H1 (cell line): Measurements from ENCODE around the gene VAPB. TPM values are rescaled to one million over a fixed set of nuclear protein-coding genes. Genes with fewer than 3 reads are reported as not detected.
A peak's percentile ranks its signal among the peaks of the same experiment; 100 is the strongest.

Experiments
- CTCF ChIA-PET: fragments of 300-600 bp; sonication (Branson Sonifier 250); formaldehyde crosslinking; loops from one replicate; lab custom pipeline; 2021; ENCODE audit not compliant: partially characterized antibody; lab: Charles Lee
- POLR2A ChIA-PET: fragments of 300-600 bp; sonication (Branson Sonifier 250); formaldehyde crosslinking; loops from one replicate; lab custom pipeline; 2021; ENCODE audit warnings: inconsistent platforms; ENCODE audit not compliant: partially characterized antibody; lab: Charles Lee
- DNase-seq, 2 experiments: peaks; one replicate each; pipeline versions ENCODE4 v3.0.0 to v3.0.0-alpha.2; 2010 to 2022; ENCODE audit warnings: low spot score in 2 of 2, low read depth in 1 of 2, mixed read lengths in 1 of 2
- FAIRE-seq: peaks from 2 replicates; lab custom pipeline; 2011; peaks lifted over from hg19 to GRCh38; lab: Jason Lieb, UNC
- H2AFZ ChIP-seq: 2 replicates; pipeline ENCODE4 v1.8.1; 2012; ENCODE audit warnings: low read length, inconsistent platforms
- H2AK5ac ChIP-seq: 2 replicates; pipeline ENCODE4 v1.6.1; 2013; ENCODE audit warnings: low read depth, low read length
- H2BK120ac ChIP-seq: replicated peaks from 2 replicates; pipeline ENCODE3; 2013; ENCODE audit warnings: low read depth, low read length, inconsistent platforms
- H2BK12ac ChIP-seq: 2 replicates; pipeline ENCODE4 v1.6.1; 2013; ENCODE audit warnings: low read depth, low read length
- H2BK15ac ChIP-seq: 2 replicates; pipeline ENCODE4 v1.6.1; 2013; ENCODE audit warnings: low read length
- H2BK20ac ChIP-seq: 2 replicates; pipeline ENCODE4 v1.6.1; 2013; ENCODE audit warnings: low read length
- H2BK5ac ChIP-seq: 2 replicates; pipeline ENCODE4 v1.6.1; 2013; ENCODE audit warnings: low read depth, low read length
- H3K14ac ChIP-seq: 2 replicates; pipeline ENCODE4 v1.6.1; 2013; ENCODE audit warnings: inconsistent platforms; ENCODE audit not compliant: insufficient read length
- H3K18ac ChIP-seq: 2 replicates; pipeline ENCODE4 v1.6.1; 2013; ENCODE audit warnings: low read length; ENCODE audit errors: extremely low read depth
- H3K23ac ChIP-seq: 2 replicates; pipeline ENCODE4 v1.6.1; 2013; ENCODE audit warnings: inconsistent platforms; ENCODE audit not compliant: insufficient read length
- H3K23me2 ChIP-seq: 2 replicates; pipeline ENCODE4 v1.6.1; 2013; ENCODE audit warnings: low read depth, low read length
- H3K27ac ChIP-seq: 2 replicates; pipeline ENCODE4 v1.6.1; 2011; ENCODE audit warnings: low read depth, low read length, inconsistent platforms
- H3K27me3 ChIP-seq, 4 experiments: replicated peaks in 1 of 4; 1 replicate in 1 of 4; 2 replicates in 3 of 4; pipeline versions ENCODE4 v1.6.1 to v1.8.1; 2011 to 2013; ENCODE audit warnings: low read length in 3 of 4, mild to moderate bottlenecking in 3 of 4, inconsistent platforms in 2 of 4, mixed read lengths in 2 of 4, moderate library complexity in 1 of 4; ENCODE audit not compliant: control insufficient read depth in 3 of 4, insufficient read depth in 3 of 4; ENCODE audit errors: extremely low read depth in 1 of 4
- H3K36me3 ChIP-seq, 4 experiments: 2 replicates each; pipeline versions ENCODE4 v1.6.1 to v1.8.1; 2011 to 2013; ENCODE audit warnings: mild to moderate bottlenecking in 4 of 4, low read length in 3 of 4, moderate library complexity in 2 of 4, control low read depth in 1 of 4, inconsistent platforms in 1 of 4; ENCODE audit not compliant: insufficient read depth in 4 of 4, control insufficient read depth in 2 of 4
- H3K4ac ChIP-seq: replicated peaks from 2 replicates; pipeline ENCODE3; 2013; ENCODE audit warnings: low read length, low read depth, mixed read lengths, inconsistent platforms; ENCODE audit not compliant: insufficient read length
- H3K4me1 ChIP-seq, 4 experiments: replicated peaks in 1 of 4; 1 replicate in 1 of 4; 2 replicates in 3 of 4; pipeline versions ENCODE4 v1.6.1 to v1.8.1; 2011 to 2013; ENCODE audit warnings: low read length in 3 of 4, inconsistent platforms in 2 of 4, mixed read lengths in 1 of 4; ENCODE audit not compliant: insufficient read depth in 4 of 4, control insufficient read depth in 3 of 4
- H3K4me2 ChIP-seq, 2 experiments: 2 replicates each; pipeline versions ENCODE4 v1.6.1 to v1.8.1; 2011 to 2013; ENCODE audit warnings: low read depth in 2 of 2, low read length in 2 of 2, control low read depth in 1 of 2, inconsistent platforms in 1 of 2, mild to moderate bottlenecking in 1 of 2; ENCODE audit not compliant: insufficient read depth in 1 of 2
- H3K4me3 ChIP-seq, 4 experiments: fragments of 200-600, 300-600 bp in 1 of 4; sonication (generic), shearing (Covaris generic), sonication (Bioruptor Twin) in 1 of 4; 2 replicates each; pipeline versions ENCODE4 v1.5.1 to v1.8.1; 2011 to 2016; ENCODE audit warnings: low read length in 4 of 4, low read depth in 3 of 4, control low read depth in 2 of 4, inconsistent platforms in 2 of 4, mild to moderate bottlenecking in 2 of 4, mixed read lengths in 1 of 4, moderate library complexity in 1 of 4; ENCODE audit not compliant: insufficient read depth in 2 of 4; ENCODE audit errors: extremely low read depth in 1 of 4
- H3K56ac ChIP-seq: replicated peaks from 2 replicates; pipeline ENCODE3; 2013; ENCODE audit warnings: low read depth, mild to moderate bottlenecking, mixed read lengths, low read length, inconsistent platforms; ENCODE audit not compliant: insufficient read length
- H3K79me1 ChIP-seq: 2 replicates; pipeline ENCODE4 v1.6.1; 2013; ENCODE audit warnings: low read depth, low read length, control low read depth
- H3K79me2 ChIP-seq, 2 experiments: 2 replicates each; pipeline versions ENCODE4 v1.6.1 to v1.8.1; 2012 to 2013; ENCODE audit warnings: low read length in 2 of 2, mild to moderate bottlenecking in 2 of 2, inconsistent platforms in 1 of 2; ENCODE audit not compliant: insufficient read depth in 2 of 2, control insufficient read depth in 1 of 2
- H3K9ac ChIP-seq, 4 experiments: replicated peaks in 1 of 4; 1 replicate in 1 of 4; 2 replicates in 3 of 4; pipeline versions ENCODE4 v1.6.1 to v1.8.1; 2011 to 2013; ENCODE audit warnings: low read depth in 3 of 4, low read length in 3 of 4, control low read depth in 2 of 4, mild to moderate bottlenecking in 2 of 4, moderate library complexity in 2 of 4, inconsistent platforms in 1 of 4; ENCODE audit errors: extremely low read depth in 1 of 4
- H3K9me3 ChIP-seq, 2 experiments: 2 replicates each; pipeline versions ENCODE4 v1.6.1 to v1.8.1; 2012 to 2013; ENCODE audit warnings: mild to moderate bottlenecking in 2 of 2, moderate library complexity in 2 of 2, control low read depth in 1 of 2, inconsistent platforms in 1 of 2, low read depth in 1 of 2, low read length in 1 of 2, mixed read lengths in 1 of 2; ENCODE audit not compliant: insufficient read depth in 2 of 2
- H4K20me1 ChIP-seq, 2 experiments: replicated peaks in 1 of 2; 2 replicates each; pipeline versions ENCODE3 to v1.8.1; 2011 to 2013; ENCODE audit warnings: inconsistent platforms in 2 of 2, low read length in 2 of 2, mild to moderate bottlenecking in 1 of 2; ENCODE audit not compliant: insufficient read depth in 2 of 2, control insufficient read depth in 1 of 2
- H4K5ac ChIP-seq: 2 replicates; pipeline ENCODE4 v1.6.1; 2013; ENCODE audit warnings: low read length, low read depth, mixed read lengths, inconsistent platforms; ENCODE audit not compliant: insufficient read length
- H4K8ac ChIP-seq: 2 replicates; pipeline ENCODE4 v1.8.0; 2013; ENCODE audit warnings: mild to moderate bottlenecking, moderate library complexity, low read length, inconsistent platforms; ENCODE audit not compliant: insufficient read depth; ENCODE audit errors: extremely low read depth
- H4K91ac ChIP-seq: replicated peaks from 2 replicates; pipeline ENCODE3; 2013; ENCODE audit warnings: low read length, mixed read lengths, inconsistent platforms; ENCODE audit not compliant: insufficient read length
- BACH1 ChIP-seq: IDR thresholded peaks from 2 replicates; pipeline ENCODE4 v1.6.1; 2012; ENCODE audit warnings: low read length, improper control_type of control experiment
- CHD2 ChIP-seq: IDR thresholded peaks from 2 replicates; pipeline ENCODE4 v1.6.1; 2012; ENCODE audit warnings: low read length, improper control_type of control experiment
- CREB1 ChIP-seq: IDR thresholded peaks from 2 replicates; pipeline ENCODE4 v1.6.1; 2012; ENCODE audit warnings: inconsistent platforms
- EGR1 ChIP-seq: IDR thresholded peaks from 2 replicates; pipeline ENCODE4 v1.6.1; 2011; ENCODE audit warnings: low read depth, low read length, borderline replicate concordance
- KDM4A ChIP-seq: IDR thresholded peaks from one replicate; pipeline ENCODE4 v1.7.1; 2012; ENCODE audit warnings: low read depth, mild to moderate bottlenecking, moderate library complexity, low read length, inconsistent platforms; ENCODE audit not compliant: severe bottlenecking
- PHF8 ChIP-seq: fragments of 200-600 bp; sonication (generic); conservative IDR thresholded peaks from 2 replicates; pipeline ENCODE4 v1.7.1; 2012; ENCODE audit warnings: low read depth, mild to moderate bottlenecking, inconsistent platforms, low read length, moderate library complexity
- POLR2A ChIP-seq, 2 experiments: IDR thresholded peaks; 1 replicate in 1 of 2; 2 replicates in 1 of 2; pipeline ENCODE4 v1.6.1; 2011; ENCODE audit warnings: low read depth in 2 of 2, low read length in 2 of 2, mild to moderate bottlenecking in 2 of 2; ENCODE audit errors: control extremely low read depth in 1 of 2
- POLR2AphosphoS5 ChIP-seq: IDR thresholded peaks from 2 replicates; pipeline ENCODE4 v1.6.1; 2011; ENCODE audit warnings: low read depth, low read length
- POU5F1 ChIP-seq: IDR thresholded peaks from 2 replicates; pipeline ENCODE4 v1.6.1; 2011; ENCODE audit warnings: low read depth, mild to moderate bottlenecking, low read length, moderate library complexity
- RNF2 ChIP-seq: fragments of 200-900, 300-1000 bp; sonication (generic); IDR thresholded peaks from 2 replicates; pipeline ENCODE4 v1.7.1; 2016; ENCODE audit warnings: borderline replicate concordance, low read depth, mild to moderate bottlenecking, antibody characterized with exemption, low read length; ENCODE audit not compliant: poor library complexity, severe bottlenecking; ENCODE audit errors: missing control alignments
- SIX5 ChIP-seq: IDR thresholded peaks from 2 replicates; pipeline ENCODE4 v1.6.1; 2011; ENCODE audit warnings: mild to moderate bottlenecking, low read depth, low read length
- SP2 ChIP-seq: IDR thresholded peaks from 2 replicates; pipeline ENCODE4 v1.6.1; 2012; ENCODE audit warnings: mild to moderate bottlenecking, low read length, inconsistent platforms
- SRF ChIP-seq: IDR thresholded peaks from 2 replicates; pipeline ENCODE4 v1.6.1; 2011; ENCODE audit warnings: mild to moderate bottlenecking, low read depth, low read length, moderate library complexity
- ZNF274 ChIP-seq: IDR thresholded peaks from 2 replicates; pipeline ENCODE4 v1.7.0; 2012; ENCODE audit warnings: low read length, borderline replicate concordance; ENCODE audit errors: extremely low read depth
- WGBS, 2 experiments: shearing (Covaris generic) in 1 of 2; methylation state at CpG; one replicate each; pipeline versions ENCODE4 v1.1.6 to v1.1.7; 2013 to 2015; ENCODE audit warnings: low lambda C conversion rate in 2 of 2, mixed read lengths in 2 of 2, inconsistent platforms in 1 of 2, low coverage in 1 of 2, missing lambda C conversion rate in 1 of 2; ENCODE audit not compliant: insufficient replicate concordance in 2 of 2, insufficient coverage in 1 of 2, insufficient read length in 1 of 2; ENCODE audit errors: extremely low coverage in 1 of 2, missing lambda C conversion rate in 1 of 2; 5-methylcytosine and 5-hydroxymethylcytosine counted together
- polyA plus RNA-seq, 7 experiments: library from polyadenylated mRNA; depleted of rRNA in 3 of 7; stranded (reverse) in 5 of 7; unstranded in 2 of 7; fragments of >200 nt in 5 of 7; fragments of 200-250 nt in 2 of 7; gene quantifications; 1 replicate in 5 of 7; 2 replicates in 1 of 7; 4 replicates in 1 of 7; pipeline versions ENCODE4 v1.2.1 to v1.2.3, GENCODE V29; 2011 to 2013; ENCODE audit warnings: missing spikeins in 2 of 7, mixed read lengths in 2 of 7
- total RNA-seq: library from RNA; stranded (reverse); fragmentation: NEBNext Ultra II Directional; extraction: Animal tissue kit (Norgen Biotek cat#: 25700); gene quantifications from 2 replicates; pipeline ENCODE4 v1.2.1, GENCODE V29; 2021

VAPB gene
- total and polyA plus RNA-seq, 2 of the 8 experiments (the other 6 are each of a cell fraction or from before 2014, with no cell fraction given) = 24.4 to 62.8 TPM

DNA sequence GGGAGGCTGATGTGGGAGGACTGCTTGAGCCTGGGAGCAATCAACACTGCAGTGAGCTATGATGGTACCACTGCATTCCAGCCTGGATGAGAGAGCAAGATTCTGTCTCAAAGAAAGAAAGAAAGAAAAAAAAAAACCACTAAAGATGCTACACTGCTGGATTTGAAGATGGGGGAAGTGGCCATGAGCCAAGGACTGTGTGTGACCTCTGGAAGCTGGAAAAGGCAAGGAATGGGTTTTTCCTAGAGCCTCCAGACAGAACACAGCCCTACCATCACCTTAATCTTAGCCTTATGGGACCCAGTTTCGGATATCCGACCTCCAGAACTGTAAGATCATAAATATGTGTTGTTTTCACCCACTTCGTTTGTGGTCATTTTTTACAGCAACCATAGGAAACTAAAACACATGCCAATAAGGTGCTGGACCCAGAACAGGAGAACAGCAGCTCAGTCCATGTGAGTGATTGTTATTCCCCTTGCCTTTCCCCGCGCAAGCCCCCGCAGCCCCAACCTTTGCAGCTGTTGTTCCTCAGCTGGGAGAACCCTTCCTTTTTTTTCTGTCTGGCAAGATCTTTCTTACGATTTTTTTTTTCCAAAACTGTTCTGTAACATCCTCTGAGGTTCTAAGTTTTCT, 11.1 kb upstream of the VAPB start:
- no peak overlapping the region for H3K56ac ChIP-seq
- H3K4me2 ChIP-seq = no peak overlapping the region
- TF ChIP-seq EGR1 (no peak), POLR2A (IDR thresholded peaks at IDR 0.05; ENCODE audit: control extremely low read depth in 1 of 2, low read depth in 2 of 2, low read length in 2 of 2) (no peak), SIX5 (no peak), ZNF274 (no peak), BACH1 (no peak), PHF8 (no peak), CHD2 (no peak), KDM4A (no peak), SP2 (no peak), POLR2AphosphoS5 (no peak), CREB1 (no peak), POU5F1 (no peak), SRF (no peak), RNF2 (no peak)

More for the DNA sequence above, 11.1 kb upstream of the VAPB start:
- Histone ChIP-seq H3K4me3 (no peak overlapping the region), H3K18ac (no peak overlapping the region), H2BK12ac (peak overlapping the region; percentile 53; the same call in 1 of the 2 replicates), H4K5ac (no peak overlapping the region), H4K91ac (no peak overlapping the region), H3K23me2 (peaks cover 5% of the 10 kb centered on the region; the same call in 1 of the 2 replicates), H4K20me1 (no peaks in the 10 kb centered on the region), H2BK5ac (no peak overlapping the region), H2AFZ (peak overlapping the region; percentile 44; the same call in 1 of the 2 replicates), H2BK15ac (no peak overlapping the region), H3K4ac (no peak overlapping the region), H4K8ac (no peak overlapping the region), H3K4me1 (peaks cover 14 to 28% (median 21%) of the 10 kb centered on the region in 4 experiments), H3K36me3 (no peaks in the 10 kb centered on the region), H3K9ac (no peak overlapping the region), H3K27me3 (no peaks in the 10 kb centered on the region), H3K9me3 (peaks cover 12 to 13% of the 10 kb centered on the region in 2 experiments), H2AK5ac (peak overlapping the region; percentile 85; the same call in 1 of the 2 replicates), H3K27ac (no peak overlapping the region), H2BK120ac (no peak overlapping the region), H3K14ac (no peak overlapping the region), H2BK20ac (0 out of 2 replicates have a peak overlapping the region, but pooled peaks have one; percentile 75), H3K79me2 (no peaks in the 10 kb centered on the region), H3K23ac (no peak overlapping the region), H3K79me1 (no peaks in the 10 kb centered on the region)
- POLR2A ChIA-PET = interaction anchor here (0.6 to 1.2 kb wide), 4 partner anchors 11 to 231 kb away, joined by 3 to 4 read pairs (median 4); partner anchors contain the start of gene VAPB
- no peak for DNase-seq
- 83% methylated on average over 7 of the region's 7 CpGs; no CpG with 5 or more reads in 1 of the 2 experiments for whole genome bisulfite sequencing, 2 experiments
- CTCF ChIA-PET = interaction anchor here (0.6 to 1.6 kb wide), 10 partner anchors 11 to 791 kb away, joined by 3 to 5 read pairs (median 3); partner anchors contain the start of gene VAPB
- no peak for FAIRE-seq
